H9 (cell line): ENCODE data around the gene RHOH. TPM values are rescaled to one million over a fixed set of nuclear protein-coding genes. Genes with fewer than 3 reads are reported as not detected.

Experiments
- DNase-seq: peaks from one replicate; pipeline ENCODE4 v3.0.0-alpha.2; 2017
- H2AFZ ChIP-seq: one replicate; pipeline ENCODE4 v1.6.1; 2013; ENCODE audit warnings: mild to moderate bottlenecking, low read length, control low read depth, moderate library complexity
- H2AK5ac ChIP-seq: 2 replicates; pipeline ENCODE4 v1.6.1; 2013; ENCODE audit warnings: low read length, control low read depth, mixed read lengths; ENCODE audit not compliant: insufficient read length
- H2BK120ac ChIP-seq: one replicate; pipeline ENCODE4 v1.6.1; 2013; ENCODE audit warnings: low read depth, mild to moderate bottlenecking, low read length, control low read depth, inconsistent platforms; ENCODE audit not compliant: poor library complexity, severe bottlenecking
- H2BK12ac ChIP-seq: 2 replicates; pipeline ENCODE4 v1.6.1; 2013; ENCODE audit warnings: low read length, control low read depth, mixed read lengths, low read depth; ENCODE audit not compliant: insufficient read length
- H2BK15ac ChIP-seq: 2 replicates; pipeline ENCODE4 v1.6.1; 2013; ENCODE audit warnings: low read depth, low read length, control low read depth
- H2BK20ac ChIP-seq: one replicate; pipeline ENCODE4 v1.6.1; 2013; ENCODE audit warnings: low read depth, mild to moderate bottlenecking, low read length, control low read depth, inconsistent platforms; ENCODE audit not compliant: poor library complexity, severe bottlenecking
- H2BK5ac ChIP-seq: 2 replicates; pipeline ENCODE4 v1.6.1; 2013; ENCODE audit warnings: low read length, control low read depth, mixed read lengths; ENCODE audit not compliant: insufficient read length
- H3K14ac ChIP-seq: 2 replicates; pipeline ENCODE4 v1.6.1; 2013; ENCODE audit warnings: low read length, control low read depth; ENCODE audit not compliant: insufficient read depth
- H3K18ac ChIP-seq: 2 replicates; pipeline ENCODE4 v1.6.1; 2013; ENCODE audit warnings: low read depth, mild to moderate bottlenecking, mixed read lengths, low read length, control low read depth; ENCODE audit not compliant: insufficient read length
- H3K23ac ChIP-seq: 2 replicates; pipeline ENCODE4 v1.6.1; 2013; ENCODE audit warnings: low read length, control low read depth, mixed read lengths, low read depth; ENCODE audit not compliant: insufficient read length
- H3K23me2 ChIP-seq: 2 replicates; pipeline ENCODE4 v1.6.1; 2013; ENCODE audit warnings: low read depth, mild to moderate bottlenecking, mixed read lengths, low read length, control low read depth; ENCODE audit not compliant: insufficient read length, poor library complexity, severe bottlenecking
- H3K27ac ChIP-seq: 2 replicates; pipeline ENCODE4 v1.5.1; 2013; ENCODE audit warnings: low read length, control low read depth, mixed read lengths, low read depth; ENCODE audit not compliant: insufficient read length
- H3K27me3 ChIP-seq: 2 replicates; pipeline ENCODE4 v1.6.1; 2013; ENCODE audit warnings: low read length, control low read depth, inconsistent platforms; ENCODE audit not compliant: insufficient read depth
- H3K4ac ChIP-seq: 2 replicates; pipeline ENCODE4 v1.6.1; 2013; ENCODE audit warnings: low read depth, mild to moderate bottlenecking, control low read depth, inconsistent platforms, low read length, moderate library complexity
- H3K4me1 ChIP-seq: 2 replicates; pipeline ENCODE4 v1.6.1; 2013; ENCODE audit warnings: low read length, control low read depth, inconsistent platforms; ENCODE audit not compliant: insufficient read depth
- H3K4me2 ChIP-seq: 2 replicates; pipeline ENCODE4 v1.6.1; 2013; ENCODE audit warnings: low read length, control low read depth, mixed read lengths; ENCODE audit not compliant: insufficient read length, insufficient read depth
- H3K56ac ChIP-seq: 2 replicates; pipeline ENCODE4 v1.6.1; 2013; ENCODE audit warnings: low read depth, mild to moderate bottlenecking, mixed read lengths, low read length, control low read depth; ENCODE audit not compliant: insufficient read length
- H3K79me1 ChIP-seq: 2 replicates; pipeline ENCODE4 v1.6.1; 2013; ENCODE audit warnings: low read depth, mild to moderate bottlenecking, moderate library complexity, low read length, control low read depth, inconsistent platforms; ENCODE audit not compliant: insufficient read depth, poor library complexity, severe bottlenecking
- H3K79me2 ChIP-seq: 2 replicates; pipeline ENCODE4 v1.6.1; 2013; ENCODE audit warnings: low read length, control low read depth, inconsistent platforms; ENCODE audit not compliant: insufficient read depth
- H3K9ac ChIP-seq: 2 replicates; pipeline ENCODE4 v1.6.1; 2013; ENCODE audit warnings: low read length, control low read depth, mixed read lengths; ENCODE audit not compliant: insufficient read length; ENCODE audit errors: extremely low read depth
- H3K9me3 ChIP-seq: one replicate; pipeline ENCODE4 v1.6.1; 2013; ENCODE audit warnings: low read depth, low read length, inconsistent platforms; ENCODE audit not compliant: control insufficient read depth
- H3T11ph ChIP-seq: one replicate; pipeline ENCODE4 v1.6.1; 2013; ENCODE audit warnings: mild to moderate bottlenecking, low read length, control low read depth, inconsistent platforms
- H4K20me1 ChIP-seq: one replicate; pipeline ENCODE4 v1.6.1; 2013; ENCODE audit not compliant: control insufficient read depth, insufficient read length, insufficient read depth
- H4K5ac ChIP-seq: 2 replicates; pipeline ENCODE4 v1.6.1; 2013; ENCODE audit warnings: low read depth, mild to moderate bottlenecking, mixed read lengths, low read length, control low read depth; ENCODE audit not compliant: insufficient read length
- H4K8ac ChIP-seq: replicated peaks from 2 replicates; pipeline ENCODE4 v1.6.1; 2013; ENCODE audit warnings: low read length, control low read depth, mixed read lengths, low read depth; ENCODE audit not compliant: insufficient read length
- H4K91ac ChIP-seq: 2 replicates; pipeline ENCODE4 v1.6.1; 2013; ENCODE audit warnings: low read depth, mild to moderate bottlenecking, moderate library complexity, mixed read lengths, low read length, control low read depth; ENCODE audit not compliant: insufficient read length
- H3K27ac Mint-ChIP-seq, 3 experiments: 2 replicates in 2 of 3; 3 replicates in 1 of 3; pipeline ENCODE4 v1.8.0; 2020 to 2021; ENCODE audit warnings: mixed read lengths in 3 of 3, mild to moderate bottlenecking in 1 of 3, moderate library complexity in 1 of 3
- H3K27me3 Mint-ChIP-seq: 2 replicates; pipeline ENCODE4 v1.8.0; 2021; ENCODE audit warnings: low read depth, mild to moderate bottlenecking, moderate library complexity, mixed read lengths
- H3K36me3 Mint-ChIP-seq, 3 experiments: 2 replicates in 2 of 3; 3 replicates in 1 of 3; pipeline ENCODE4 v1.8.0; 2020 to 2021; ENCODE audit warnings: low read depth in 3 of 3, mixed read lengths in 3 of 3; ENCODE audit not compliant: insufficient read depth in 1 of 3
- H3K4me1 Mint-ChIP-seq, 2 experiments: 2 replicates each; pipeline ENCODE4 v1.8.0; 2020; ENCODE audit warnings: mixed read lengths in 2 of 2
- H3K4me3 Mint-ChIP-seq, 2 experiments: 2 replicates in 1 of 2; 3 replicates in 1 of 2; pipeline ENCODE4 v1.8.0; 2020 to 2021; ENCODE audit warnings: mild to moderate bottlenecking in 2 of 2, mixed read lengths in 2 of 2, moderate library complexity in 1 of 2
- H3K9me3 Mint-ChIP-seq, 2 experiments: 2 replicates in 1 of 2; 3 replicates in 1 of 2; pipeline ENCODE4 v1.8.0; 2020; ENCODE audit warnings: mild to moderate bottlenecking in 2 of 2, mixed read lengths in 2 of 2, moderate library complexity in 1 of 2
- WGBS: extraction: QIAGEN DNeasy Blood & Tissue Kit; methylation state at CpG from one replicate; pipeline ENCODE4 v1.1.7; 2013; ENCODE audit warnings: missing lambda C conversion rate, low lambda C conversion rate, mixed read lengths; ENCODE audit not compliant: insufficient read length; ENCODE audit errors: extremely low coverage; 5-methylcytosine and 5-hydroxymethylcytosine counted together
- total RNA-seq: library from RNA; stranded (reverse); gene quantifications from 2 replicates; pipeline ENCODE4 v1.2.1, GENCODE V29; 2021
- TF ChIP-seq, protein P1 (sequence below): fragments of 200-600 bp; sonication (generic); conservative IDR thresholded peaks from 3 replicates; pipeline ENCODE4 v1.8.0; 2021; ENCODE audit warnings: antibody characterized with exemption, mild to moderate bottlenecking

The RHOH gene
- total RNA-seq, 1 experiment from 2014 or later: 7.1 TPM

- Histone ChIP-seq H4K91ac (no peak overlapping the region), H3K9me3 (no peaks in the 10 kb centered on the region), H2AFZ (no peak overlapping the region), H2BK5ac (no peak overlapping the region), H2BK20ac (no peak overlapping the region), H3K79me2 (no peaks in the 10 kb centered on the region), H2AK5ac (no peak overlapping the region), H3K18ac (no peak overlapping the region), H3K27me3 (no peaks in the 10 kb centered on the region), H3K4ac (no peak overlapping the region), H3K9ac (no peak overlapping the region), H4K20me1 (no peaks in the 10 kb centered on the region), H3K27ac (no peak overlapping the region), H3K23me2 (no peaks in the 10 kb centered on the region), H3K79me1 (no peaks in the 10 kb centered on the region), H3K56ac (no peak overlapping the region), H2BK120ac (no peak overlapping the region), H3K23ac (no peak overlapping the region), H3T11ph (no peak overlapping the region), H2BK12ac (no peak overlapping the region), H3K4me1 (no peaks in the 10 kb centered on the region), H4K5ac (no peak overlapping the region), H3K4me2 (no peak overlapping the region), H4K8ac (no peak overlapping the region), H3K14ac (no peak overlapping the region), H2BK15ac (no peak overlapping the region)
- Mint-ChIP-seq H3K27me3 (peaks cover under 1% of the 10 kb centered on the region), H3K27ac (no peak overlapping the region), H3K4me3 (no peak overlapping the region), H3K9me3 (no peaks in the 10 kb centered on the region; a peak in 1 of 5 replicates), H3K4me1 (peaks cover 6 to 9% of the 10 kb centered on the region in 2 experiments), H3K36me3 (no peaks in the 10 kb centered on the region; a peak in 1 of 7 replicates)
- TF ChIP-seq, protein P1, sequence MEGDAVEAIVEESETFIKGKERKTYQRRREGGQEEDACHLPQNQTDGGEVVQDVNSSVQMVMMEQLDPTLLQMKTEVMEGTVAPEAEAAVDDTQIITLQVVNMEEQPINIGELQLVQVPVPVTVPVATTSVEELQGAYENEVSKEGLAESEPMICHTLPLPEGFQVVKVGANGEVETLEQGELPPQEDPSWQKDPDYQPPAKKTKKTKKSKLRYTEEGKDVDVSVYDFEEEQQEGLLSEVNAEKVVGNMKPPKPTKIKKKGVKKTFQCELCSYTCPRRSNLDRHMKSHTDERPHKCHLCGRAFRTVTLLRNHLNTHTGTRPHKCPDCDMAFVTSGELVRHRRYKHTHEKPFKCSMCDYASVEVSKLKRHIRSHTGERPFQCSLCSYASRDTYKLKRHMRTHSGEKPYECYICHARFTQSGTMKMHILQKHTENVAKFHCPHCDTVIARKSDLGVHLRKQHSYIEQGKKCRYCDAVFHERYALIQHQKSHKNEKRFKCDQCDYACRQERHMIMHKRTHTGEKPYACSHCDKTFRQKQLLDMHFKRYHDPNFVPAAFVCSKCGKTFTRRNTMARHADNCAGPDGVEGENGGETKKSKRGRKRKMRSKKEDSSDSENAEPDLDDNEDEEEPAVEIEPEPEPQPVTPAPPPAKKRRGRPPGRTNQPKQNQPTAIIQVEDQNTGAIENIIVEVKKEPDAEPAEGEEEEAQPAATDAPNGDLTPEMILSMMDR: no peak
- WGBS: no CpG with 5 or more reads among the region's 3 CpGs
- no peak for DNase-seq
Observed at GRCh38 chr4:40281099-40281498, 84.3 kb downstream of the RHOH start.
